ENCODE data around the gene PRB2. TPM values are rescaled to one million over a fixed set of nuclear protein-coding genes. Genes with fewer than 3 reads are reported as not detected.

The PRB2 gene
- polyA plus RNA-seq, 1 donor (not counting 4 experiments of a cell fraction or from before 2014, with no cell fraction given), result not detected

Other genes with a start within 250 kb of the PRB2 start
- gene SMIM10L1, start 224.4 kb downstream of the PRB2 start, polyA plus RNA-seq, result 2.5 to 3.9 TPM (median 2.6 TPM) in 3 replicates
- gene TAS2R42, start 208.6 kb downstream of the PRB2 start, polyA plus RNA-seq, result not detected in 3 replicates
- gene PRB3, start 125.9 kb downstream of the PRB2 start, polyA plus RNA-seq, result not detected in 3 replicates
- gene PRB4, start 85.1 kb downstream of the PRB2 start, polyA plus RNA-seq, result not detected in 3 replicates

All from keratinocyte (primary cell).